HG02885 (cell line): ENCODE results near the gene LGR6.
"Not testable (repeated sequence)": the region's sequence is repeated elsewhere in the genome, so short reads cannot be mapped to it uniquely, and the experiment has no call there.

Experiments used
- ATAC-seq: cut with Tn5 transposase; IDR thresholded peaks from one replicate; pipeline ENCODE4 v1.9.1; 2021; ENCODE audit warnings: mild to moderate bottlenecking; ENCODE audit not compliant: unreplicated experiment, poor library complexity

Gene LGR6

DNA sequence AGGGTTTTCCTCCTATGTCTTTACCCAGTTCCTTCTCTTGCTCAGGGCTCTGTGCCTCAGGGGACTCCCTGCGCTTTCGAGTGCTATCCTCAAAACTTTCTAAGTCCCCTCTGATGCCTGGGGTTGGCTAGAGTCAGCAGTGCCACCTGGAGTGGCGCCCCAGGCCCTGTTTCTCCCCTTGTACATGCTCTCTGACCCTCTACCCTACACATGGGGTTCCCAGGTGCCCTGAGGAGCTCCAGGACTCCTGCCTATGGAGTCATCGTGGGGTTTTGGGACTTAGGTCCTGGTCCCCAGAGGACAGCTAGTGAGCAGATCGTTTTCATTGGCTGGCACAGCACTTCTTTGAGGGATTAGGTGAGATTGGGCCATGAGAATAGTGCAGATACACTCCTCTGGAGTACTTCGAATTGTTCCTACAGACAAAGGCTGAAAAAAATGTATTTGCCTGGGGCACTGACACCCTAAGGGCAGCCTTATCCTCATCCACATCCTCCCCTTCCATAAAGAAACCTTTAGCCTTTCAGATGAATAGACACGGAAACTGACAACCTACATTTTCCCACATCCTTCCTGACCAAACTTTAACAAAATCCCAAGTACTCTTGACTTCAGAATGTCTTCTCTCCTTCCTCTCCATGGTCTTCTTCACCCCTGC lies 41.5 kb downstream of the LGR6 start:
- no peak for ATAC-seq

DNA sequence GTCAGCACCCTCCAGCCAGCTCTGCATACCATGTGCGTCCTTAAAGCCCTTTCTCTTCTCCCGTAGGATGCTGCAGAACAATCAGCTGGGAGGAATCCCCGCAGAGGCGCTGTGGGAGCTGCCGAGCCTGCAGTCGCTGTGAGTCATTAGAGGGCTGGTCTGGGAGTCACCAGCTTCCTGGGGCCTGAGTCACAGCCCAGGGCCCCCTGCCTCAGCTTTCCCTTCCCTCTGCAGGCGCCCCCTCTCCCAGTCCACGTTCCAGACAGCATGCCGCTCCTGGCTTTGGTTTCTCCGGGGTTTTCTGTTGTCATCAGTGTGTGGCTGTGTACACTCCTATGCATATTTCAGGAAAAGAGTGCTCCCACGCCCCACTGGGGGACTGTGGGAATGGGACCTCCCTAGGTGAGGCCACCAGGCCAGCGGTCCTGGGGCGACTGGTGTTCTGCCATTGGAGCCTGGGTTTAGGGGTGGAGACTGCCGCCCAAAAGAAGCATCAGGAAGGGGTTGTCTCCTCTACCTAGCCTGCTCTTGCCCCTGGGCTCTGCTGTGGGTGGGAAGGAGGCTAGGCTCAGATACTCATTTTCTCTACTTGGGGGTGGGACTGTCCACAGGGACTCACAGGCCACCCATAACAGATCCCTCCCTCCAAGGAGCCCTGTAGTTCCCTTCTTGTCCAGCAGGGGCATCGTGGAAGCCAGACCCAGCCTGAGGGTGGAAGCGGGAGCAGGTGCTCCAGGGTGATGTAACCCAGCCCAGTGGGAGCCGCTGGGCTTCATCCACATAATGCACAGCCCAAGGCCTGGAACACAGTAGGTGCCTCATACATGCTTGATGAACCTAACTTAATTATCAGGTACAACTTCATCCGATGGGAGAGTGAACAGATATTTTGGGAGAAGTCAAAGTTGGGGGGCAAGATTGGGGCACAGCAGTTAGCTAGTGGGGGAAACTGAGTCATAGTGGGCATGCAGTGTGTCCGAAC lies 42.5 kb downstream of the LGR6 start:
- peak; percentile 61 for ATAC-seq

DNA sequence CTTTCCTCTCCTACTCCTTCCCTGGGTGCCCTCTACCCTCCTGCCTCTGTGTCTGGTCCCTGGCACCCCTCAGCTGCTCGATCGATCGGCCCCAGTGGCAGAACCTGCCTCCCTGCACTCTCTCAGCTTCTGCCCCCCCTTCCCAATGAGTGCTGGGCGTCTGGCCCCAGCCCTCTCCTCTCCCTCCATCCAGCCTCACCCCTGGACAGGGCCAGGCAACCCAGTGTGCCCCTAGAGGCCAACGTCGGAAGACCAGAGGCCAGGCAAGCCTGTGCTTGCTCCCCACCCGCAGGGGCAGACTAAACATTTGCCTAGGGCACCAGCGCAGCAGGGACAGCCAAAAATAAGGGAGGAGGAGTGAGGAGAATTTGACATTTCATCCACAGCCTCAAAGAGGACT lies 43.5 kb downstream of the LGR6 start:
- peak; percentile 59 for ATAC-seq

DNA sequence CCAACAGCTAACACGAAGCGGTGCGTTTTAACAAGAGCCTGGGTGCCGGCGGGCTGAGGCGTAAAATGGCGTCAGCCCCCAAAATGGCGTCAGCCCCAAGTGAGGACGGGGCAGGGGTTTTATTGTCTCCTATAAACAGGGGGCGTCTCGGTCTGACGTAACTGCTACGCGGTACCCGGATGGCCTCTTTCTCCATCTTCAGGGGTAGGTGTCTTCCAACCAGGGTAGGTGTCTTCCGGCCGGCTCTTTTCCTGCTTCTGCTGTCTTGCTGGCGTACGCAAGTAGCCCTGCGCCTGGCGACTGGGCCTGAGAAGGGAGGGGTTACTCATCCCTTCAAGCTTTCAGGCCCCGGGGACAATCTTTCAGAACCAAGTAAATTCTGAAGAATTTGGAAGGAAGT lies 45.3 kb downstream of the LGR6 start:
- ATAC-seq = no peak

DNA sequence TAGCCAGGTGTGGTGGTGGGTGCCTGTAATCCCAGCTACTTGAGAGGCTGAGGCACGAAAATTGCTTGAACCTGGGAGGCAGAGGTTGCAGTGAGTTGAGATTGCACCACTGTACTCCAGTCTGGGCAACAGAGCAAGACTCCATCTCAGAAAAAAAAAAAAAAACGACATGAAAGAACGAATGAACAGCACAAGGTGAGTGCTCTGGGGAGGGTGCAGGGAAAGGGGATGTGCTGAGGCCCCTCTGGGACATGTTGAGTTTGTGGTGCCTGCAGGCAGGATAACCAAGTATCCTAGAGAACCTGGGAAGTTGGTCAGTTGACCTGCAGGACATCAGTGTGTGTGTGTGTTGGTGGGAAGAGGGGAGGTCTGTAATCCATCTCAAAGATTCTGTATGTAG lies 46.6 kb downstream of the LGR6 start:
- not testable (repeated sequence) for ATAC-seq

DNA sequence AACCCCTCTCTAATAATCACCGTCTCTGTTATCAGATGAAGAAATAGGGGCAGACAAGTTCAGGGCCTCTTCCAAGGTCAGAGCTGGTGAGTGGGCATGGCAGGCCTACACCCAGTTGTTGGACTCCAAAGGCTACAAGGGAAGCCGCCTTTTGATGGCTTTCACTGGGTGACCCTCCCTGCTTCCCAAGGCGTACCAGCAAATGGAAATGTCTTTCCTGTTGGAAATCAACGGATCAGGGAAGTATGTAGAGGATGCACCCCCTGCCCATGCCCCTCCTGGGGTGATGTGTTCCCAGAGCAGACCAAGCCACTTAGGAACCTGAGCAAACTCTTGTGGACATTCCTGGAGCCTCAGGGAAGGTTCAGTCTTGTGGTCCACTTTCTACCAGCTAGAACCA lies 47.4 kb downstream of the LGR6 start:
- ATAC-seq = no peak

DNA sequence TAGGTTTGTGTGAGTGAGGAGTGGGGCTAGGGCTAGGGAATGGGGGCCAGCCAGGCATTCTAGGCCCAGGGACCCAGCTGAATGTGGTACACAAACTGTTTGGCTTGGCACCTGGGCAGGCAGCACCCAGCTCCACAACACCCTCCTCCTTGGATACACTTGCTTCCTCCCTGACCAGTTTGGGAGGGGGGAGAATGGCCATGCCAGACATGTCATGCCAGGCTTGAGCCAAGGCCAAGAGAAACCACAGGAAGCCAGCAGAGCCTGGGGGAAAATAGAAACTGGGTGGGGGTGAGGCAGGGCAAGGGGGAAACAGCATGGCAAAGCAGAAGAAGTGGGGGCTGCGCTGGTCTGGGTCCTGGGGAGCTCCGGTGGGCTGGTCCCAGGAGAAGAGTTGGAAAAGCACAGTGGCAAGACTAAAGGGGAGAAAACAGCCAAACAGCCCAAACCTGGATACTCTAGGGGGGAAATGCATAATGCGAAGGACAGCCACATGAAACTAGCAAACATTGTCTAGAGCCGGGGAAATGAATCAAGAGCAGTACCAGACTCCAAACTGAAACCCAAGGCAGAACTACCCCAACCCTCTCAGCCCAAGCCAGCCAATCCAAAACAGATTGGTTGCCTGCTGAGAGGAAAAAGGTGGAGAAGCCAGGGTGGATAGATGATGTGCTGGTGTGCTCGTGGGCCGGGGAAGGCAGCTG lies 47.9 kb downstream of the LGR6 start:
- no peak for ATAC-seq

DNA sequence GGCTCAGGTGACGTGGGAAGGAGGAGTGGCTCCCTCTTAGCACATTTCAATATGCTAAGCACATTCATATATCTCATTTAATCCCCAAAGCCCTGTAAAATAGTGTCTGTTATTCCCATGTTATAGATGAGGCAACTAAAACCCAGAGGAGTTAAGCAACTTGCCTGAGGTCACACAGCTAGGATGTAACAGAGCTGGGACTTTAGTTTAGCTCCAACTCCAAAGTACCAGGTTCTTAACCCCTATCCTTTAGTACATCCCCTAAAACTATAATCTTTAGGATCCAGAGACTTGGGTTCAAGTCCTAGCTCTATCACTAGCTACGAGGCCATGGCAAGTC lies 48.5 kb downstream of the LGR6 start:
- no peak for ATAC-seq

DNA sequence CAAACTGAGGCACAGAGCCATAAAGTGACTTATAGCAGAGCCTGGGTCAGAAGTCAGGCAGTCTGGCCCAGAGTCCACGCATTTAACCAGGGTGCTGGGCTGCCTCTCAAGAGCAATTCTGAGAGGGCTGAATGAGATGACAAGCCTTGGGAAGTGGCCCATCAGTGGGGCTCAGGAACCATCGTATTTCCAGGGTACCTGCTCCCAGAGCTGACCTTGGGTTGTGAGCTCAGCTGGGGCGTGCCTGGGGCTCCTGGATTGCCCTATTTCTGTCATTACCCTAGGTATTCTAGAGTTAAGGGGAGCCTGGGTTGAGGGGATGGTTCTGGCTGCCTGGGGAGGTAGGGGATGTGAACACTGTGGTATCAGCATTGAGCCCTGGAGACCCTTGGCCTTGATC lies 49.4 kb downstream of the LGR6 start:
- no peak for ATAC-seq

DNA sequence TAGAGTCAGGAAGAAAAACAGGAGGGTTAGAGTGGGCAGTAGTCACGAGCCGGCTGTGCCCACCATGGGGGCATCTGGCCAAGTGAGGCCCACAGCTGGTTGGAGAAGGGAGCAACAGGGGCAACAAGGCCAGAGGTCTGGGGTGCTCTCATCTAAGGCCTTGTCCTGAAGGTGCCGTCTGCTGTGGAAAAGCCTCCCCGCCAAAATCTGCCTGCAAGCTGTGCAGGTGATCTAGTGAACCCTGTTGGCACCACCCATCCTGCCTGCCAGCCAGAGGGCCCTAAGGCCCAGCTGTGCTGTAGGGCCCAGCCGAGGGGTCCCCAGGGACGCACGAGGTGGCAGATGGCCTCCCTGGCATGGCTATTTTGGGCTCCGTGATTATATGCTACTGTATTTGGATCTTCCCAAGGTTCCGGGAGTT lies 51.3 kb downstream of the LGR6 start:
- ATAC-seq = no peak

DNA sequence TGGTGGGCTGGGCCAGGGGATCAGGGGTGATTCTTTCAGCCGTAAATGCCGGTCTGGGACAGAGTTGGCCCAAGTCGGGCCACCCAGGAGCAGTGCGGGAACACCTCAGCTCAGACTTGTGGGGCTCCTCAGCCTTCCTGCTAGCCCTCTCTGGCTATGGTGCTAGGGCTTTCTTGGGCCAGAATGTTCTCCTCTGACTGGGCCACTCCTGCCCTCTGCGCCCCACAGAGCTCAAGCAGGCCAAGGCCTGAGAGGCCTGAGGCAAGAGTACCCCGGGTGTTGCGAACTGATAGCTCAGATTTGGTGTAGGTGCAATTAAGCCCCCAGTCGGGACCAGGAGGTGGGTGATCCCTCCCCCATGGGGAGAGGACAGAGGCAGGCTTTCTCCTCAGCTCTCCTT lies 51.8 kb downstream of the LGR6 start:
- no peak for ATAC-seq

DNA sequence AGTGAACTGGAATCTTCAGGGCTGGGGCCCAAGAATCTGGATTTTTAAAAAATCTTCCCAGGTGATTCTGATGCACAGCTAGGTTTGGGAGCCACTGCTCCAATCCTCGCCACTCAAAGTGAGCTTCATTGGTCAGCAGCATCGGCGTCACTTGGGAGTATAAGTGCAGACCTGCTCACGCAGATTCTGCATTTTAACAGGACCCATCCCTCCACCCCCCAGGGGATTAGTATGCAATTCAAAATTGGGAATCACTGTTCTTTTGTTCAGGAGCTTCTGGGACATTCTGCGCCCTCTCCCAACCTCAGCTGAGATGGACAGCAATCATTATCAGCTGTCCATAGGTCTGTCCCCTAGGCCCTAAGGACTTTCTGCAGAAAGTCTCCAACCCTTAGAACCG lies 53.5 kb downstream of the LGR6 start:
- no peak for ATAC-seq

DNA sequence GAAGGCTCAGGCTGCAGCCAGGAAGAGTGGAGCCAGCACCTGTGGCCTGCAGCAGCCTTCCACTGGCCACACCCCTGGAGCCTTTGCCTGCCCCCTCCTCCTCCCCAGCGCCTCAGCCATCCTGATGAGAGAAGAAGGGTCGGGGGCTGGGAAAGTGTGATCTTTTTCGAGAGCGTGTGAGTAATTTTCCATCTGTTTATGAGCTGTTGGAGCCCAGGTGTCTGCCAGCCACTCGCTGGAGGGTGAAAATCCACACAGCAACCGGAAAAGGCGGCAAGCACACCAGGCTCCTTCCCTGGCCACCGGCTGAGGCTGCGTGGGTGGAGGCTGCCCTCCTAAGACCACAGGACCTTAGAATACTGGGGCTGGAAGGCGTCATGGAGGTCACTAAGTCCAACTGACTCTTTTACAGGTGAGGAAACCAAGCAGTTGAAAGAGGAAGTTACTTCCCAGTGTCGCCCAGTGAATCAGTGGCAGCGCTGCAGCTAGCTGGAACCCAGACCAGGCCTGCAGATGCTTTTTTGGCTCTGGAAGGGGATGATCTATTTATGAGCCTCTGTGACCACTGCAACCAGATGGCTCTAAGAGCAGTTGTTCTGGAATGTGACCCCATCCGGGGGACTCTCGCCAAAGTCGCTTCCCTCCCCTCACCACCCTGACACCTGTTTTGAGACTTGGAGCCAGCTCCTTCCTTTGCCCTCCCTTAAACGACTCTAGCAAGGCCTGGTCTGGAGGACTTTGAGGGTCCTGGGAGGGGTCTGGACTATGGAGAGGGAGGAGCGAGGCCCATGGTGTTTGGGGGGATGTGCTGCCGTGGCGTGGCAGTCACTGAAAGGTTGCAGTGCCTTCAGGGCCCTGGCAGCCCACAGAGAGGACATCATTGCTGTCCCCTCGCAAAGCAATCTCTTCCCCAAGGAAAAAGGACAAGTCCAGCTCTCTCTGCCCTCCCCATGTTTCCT lies 54.5 kb downstream of the LGR6 start:
- ATAC-seq = no peak

DNA sequence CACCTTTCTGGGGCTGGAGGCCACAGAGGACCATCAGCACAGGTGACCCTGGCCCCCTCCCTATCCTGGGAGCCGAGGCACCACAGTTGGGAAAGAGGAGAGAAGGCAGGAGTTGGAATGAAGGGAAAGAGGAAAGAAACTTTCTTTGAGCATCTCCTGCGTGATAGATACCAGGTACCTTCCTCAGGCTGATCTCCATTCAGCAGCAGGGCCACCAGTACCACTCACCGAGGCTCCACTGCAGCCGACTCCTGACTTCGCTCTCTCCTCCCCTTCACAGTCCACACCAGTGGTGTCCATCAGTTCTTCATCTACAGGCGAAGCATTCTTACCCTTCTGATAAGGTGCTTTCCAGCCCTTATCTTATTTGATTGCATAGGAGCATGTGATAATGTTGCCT lies 55.3 kb downstream of the LGR6 start:
- no peak for ATAC-seq

DNA sequence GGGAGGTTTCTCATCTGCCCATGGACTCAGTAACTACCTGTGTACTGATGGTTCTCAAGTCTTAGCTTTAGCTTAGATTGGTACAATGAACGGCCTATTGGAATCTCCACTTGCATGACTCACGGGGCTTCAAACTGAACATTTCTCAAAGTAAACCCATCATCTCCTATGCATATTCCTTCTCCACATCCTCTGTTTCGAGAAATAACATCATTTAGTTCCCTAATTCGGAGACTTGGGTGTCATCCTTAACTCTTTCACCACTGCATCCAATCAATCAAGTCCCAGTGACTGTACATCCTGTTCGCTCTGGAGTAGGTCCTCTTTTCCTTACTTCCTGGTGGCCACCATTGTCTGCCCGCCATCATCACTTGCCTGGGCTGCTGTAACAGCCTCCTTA lies 55.8 kb downstream of the LGR6 start:
- ATAC-seq = no peak

DNA sequence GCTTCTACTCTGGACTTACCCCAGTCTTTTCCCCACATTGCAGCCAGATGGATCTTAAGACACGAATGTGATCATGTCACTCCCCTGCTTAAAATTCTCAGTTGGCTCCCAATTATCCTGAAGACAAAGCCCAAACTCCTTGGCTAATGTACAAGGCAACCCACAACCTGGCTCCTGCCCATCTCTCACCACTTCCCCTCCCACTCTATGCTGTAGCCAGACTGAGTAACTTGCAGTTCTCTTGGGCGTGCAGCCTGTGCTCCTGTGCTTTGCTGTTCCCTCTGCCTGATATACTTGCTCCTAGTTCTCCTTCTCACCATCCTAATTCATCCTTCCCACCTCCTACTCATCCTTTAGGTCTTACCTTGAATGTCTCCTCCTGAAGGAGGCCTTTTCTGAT lies 56.2 kb downstream of the LGR6 start:
- ATAC-seq = no peak

DNA sequence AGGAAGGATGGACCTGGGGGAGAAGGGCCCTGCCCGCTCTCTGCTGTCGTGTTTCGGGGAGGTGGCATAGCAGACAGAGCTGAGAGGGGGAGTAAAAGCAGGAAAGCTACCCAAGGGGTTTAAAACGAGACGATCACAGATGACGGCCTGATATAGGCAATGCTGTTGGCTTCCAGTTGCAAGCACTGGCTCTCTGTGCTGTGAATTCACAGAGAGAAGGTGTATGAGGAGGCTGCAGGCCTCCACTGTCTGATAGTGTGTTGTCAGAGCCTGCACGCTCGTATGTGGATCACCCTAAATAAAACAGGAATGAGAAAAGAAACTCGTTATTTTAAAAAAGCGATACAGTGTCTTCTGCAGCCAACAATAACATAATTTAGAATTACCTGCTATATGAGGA lies 57.4 kb downstream of the LGR6 start:
- no peak for ATAC-seq

DNA sequence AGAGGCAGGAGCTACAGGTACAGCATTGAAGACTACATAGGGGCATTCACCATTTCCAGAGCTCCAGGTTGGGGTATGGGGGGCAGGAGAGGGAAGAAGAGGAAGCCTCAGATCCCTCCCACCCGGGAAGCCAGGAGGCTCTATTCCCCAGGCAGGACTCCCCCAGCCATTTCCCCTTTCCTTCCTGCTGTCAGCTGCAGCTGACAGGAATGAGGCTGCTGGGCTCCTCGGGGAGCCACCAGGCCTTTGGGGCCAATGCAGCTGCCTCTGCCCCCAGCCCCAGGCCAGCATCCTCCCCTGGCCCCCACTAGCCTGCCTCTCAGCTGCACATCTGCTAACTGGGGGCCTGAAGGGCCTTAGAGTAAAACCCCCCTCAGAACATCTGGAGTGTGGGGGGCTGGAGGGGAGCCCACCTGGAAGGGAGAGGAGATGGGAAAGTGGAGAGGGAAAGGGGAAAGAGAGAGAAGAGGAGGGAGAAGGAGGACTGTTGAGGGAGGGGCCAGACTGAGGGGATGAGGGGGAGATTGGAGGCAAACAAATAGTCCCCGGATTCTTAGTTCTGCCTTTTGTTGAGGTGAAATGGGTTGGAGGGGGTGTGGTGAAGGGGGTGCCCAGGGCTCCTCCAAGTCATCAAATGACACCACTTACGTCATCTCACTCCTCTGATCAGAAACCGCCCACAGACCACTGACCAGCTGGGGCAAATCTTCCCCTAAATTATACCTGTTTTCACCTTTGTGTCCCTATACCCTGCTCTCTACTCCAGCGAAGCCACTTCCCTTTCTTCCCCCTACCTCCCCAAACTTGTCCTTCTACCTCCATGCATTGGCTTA lies 58.0 kb downstream of the LGR6 start:
- ATAC-seq = no peak

DNA sequence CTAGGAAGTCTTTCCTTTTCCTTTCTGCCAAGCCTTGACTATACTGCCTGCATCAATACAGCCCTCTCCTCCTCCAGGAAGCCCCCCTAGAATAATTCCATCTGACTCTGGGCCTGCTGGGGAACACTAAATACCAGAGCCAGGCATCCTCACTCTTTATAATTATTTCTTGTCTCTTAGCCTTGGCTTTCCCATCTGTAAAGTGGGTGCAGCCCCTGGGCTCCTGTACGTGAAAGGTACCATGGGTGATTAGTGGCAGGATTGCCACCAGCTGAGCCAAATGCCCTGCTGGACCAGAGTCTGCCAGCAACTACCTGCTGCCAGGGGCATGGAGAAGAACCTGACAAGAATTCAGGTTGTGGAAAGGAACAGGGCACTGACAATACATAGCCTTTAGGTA lies 58.7 kb downstream of the LGR6 start:
- no peak for ATAC-seq
